ENCODE data around the gene DISC1. TPM values are rescaled to one million over a fixed set of nuclear protein-coding genes. Genes with fewer than 3 reads are reported as not detected.

DISC1 gene
- total RNA-seq, 2 donors from 2014 or later: 2.3 to 7.0 TPM

DNA sequence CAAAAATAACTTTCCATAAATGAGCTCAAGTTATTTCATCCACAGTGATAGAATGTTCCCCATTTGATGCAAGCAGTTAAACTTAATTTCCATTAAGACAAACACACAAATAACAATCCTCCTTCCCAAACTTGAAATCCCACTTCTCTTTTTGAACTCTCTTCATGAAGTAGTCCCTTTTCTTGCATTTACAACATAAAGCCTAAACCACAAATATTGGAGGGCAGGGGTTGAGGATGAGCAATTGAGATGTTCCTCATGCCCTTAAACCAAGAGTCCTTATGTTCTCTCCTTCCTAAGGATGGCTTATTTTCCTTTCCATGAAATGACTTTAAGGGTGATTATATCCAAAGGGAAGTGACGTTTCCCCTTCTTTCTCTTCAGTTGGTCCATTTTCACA lies 228.8 kb downstream of the DISC1 start:
- TF ChIP-seq POLR2A (IDR thresholded peaks at IDR 0.05): no peak
- TF ChIP-seq, protein P1, sequence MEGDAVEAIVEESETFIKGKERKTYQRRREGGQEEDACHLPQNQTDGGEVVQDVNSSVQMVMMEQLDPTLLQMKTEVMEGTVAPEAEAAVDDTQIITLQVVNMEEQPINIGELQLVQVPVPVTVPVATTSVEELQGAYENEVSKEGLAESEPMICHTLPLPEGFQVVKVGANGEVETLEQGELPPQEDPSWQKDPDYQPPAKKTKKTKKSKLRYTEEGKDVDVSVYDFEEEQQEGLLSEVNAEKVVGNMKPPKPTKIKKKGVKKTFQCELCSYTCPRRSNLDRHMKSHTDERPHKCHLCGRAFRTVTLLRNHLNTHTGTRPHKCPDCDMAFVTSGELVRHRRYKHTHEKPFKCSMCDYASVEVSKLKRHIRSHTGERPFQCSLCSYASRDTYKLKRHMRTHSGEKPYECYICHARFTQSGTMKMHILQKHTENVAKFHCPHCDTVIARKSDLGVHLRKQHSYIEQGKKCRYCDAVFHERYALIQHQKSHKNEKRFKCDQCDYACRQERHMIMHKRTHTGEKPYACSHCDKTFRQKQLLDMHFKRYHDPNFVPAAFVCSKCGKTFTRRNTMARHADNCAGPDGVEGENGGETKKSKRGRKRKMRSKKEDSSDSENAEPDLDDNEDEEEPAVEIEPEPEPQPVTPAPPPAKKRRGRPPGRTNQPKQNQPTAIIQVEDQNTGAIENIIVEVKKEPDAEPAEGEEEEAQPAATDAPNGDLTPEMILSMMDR (IDR thresholded peaks at IDR 0.05): no peak
- no peak overlapping the region for H3K4me3 ChIP-seq
- ATAC-seq: no peak
- H3K27me3 ChIP-seq: no peaks in the 10 kb centered on the region
- WGBS, 2 donors: 50 to 81% methylated on average over 1 of the region's 1 CpG
- DNase-seq: no peak
- peaks cover 14% of the 10 kb centered on the region for H3K4me1 ChIP-seq
- H3K36me3 ChIP-seq (replicated peaks in 1 of 2; ENCODE audit: insufficient read depth in 1 of 2, low read depth in 2 of 2): no peaks in the 10 kb centered on the region
- no peak overlapping the region for H3K27ac ChIP-seq
- H3K9me3 ChIP-seq: no peaks in the 10 kb centered on the region
- intact Hi-C loops (cut with DNase I): no loop called here

DNA sequence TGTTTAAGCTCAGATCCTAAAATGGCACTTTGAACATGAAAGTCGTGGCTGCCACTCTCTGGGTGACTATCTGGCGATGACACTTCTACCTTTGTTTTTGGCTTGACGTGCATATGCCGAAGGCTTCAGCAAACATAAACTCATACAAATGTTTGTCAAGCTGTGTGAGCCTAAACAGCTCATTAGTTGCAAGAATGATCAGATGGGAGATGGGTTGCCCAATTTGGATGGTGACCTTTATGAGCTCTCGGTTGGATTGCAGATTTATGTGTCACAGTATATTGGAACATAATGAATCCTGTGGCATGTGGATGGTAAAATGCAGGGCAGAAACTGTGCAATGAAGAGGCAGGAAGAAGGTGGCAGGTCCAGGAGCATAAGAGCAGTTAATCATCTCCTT lies 229.3 kb downstream of the DISC1 start:
- DNase-seq: no peak
- Histone ChIP-seq H3K36me3 (replicated peaks in 1 of 2; ENCODE audit: insufficient read depth in 1 of 2, low read depth in 2 of 2) (no peaks in the 10 kb centered on the region), H3K9me3 (no peaks in the 10 kb centered on the region), H3K4me1 (peaks cover 14% of the 10 kb centered on the region), H3K27ac (no peak overlapping the region), H3K27me3 (no peaks in the 10 kb centered on the region), H3K4me3 (no peak overlapping the region)
- WGBS, 2 donors: 91 to 99% methylated on average over 5 of the region's 5 CpGs
- ATAC-seq: no peak
- intact Hi-C loops (cut with DNase I): no loop called here
- no peak for TF ChIP-seq POLR2A (IDR thresholded peaks at IDR 0.05)
- TF ChIP-seq, protein P1 (IDR thresholded peaks at IDR 0.05): no peak

DNA sequence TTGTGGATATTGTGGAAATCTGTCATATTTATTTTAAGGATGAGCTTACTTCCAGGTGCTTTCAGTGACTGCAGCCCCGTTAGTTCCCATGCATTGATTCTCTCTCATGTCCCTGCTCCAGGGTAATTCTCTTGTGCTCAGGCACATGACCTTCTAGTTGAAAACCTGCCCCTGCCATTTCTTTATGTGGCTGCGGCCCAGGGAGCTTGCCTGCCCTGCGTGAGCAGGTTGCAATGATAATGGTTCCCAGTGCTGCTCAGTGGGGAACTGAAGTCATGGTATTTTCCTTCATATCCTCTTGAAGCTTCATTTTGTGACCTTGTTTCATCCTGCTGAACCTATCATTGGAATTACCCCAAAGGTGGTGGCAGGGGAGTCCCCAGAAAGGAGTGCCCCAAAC lies 229.8 kb downstream of the DISC1 start:
- H3K4me3 ChIP-seq: no peak overlapping the region
- TF ChIP-seq, protein P1 (IDR thresholded peaks at IDR 0.05): no peak
- no peak for TF ChIP-seq POLR2A (IDR thresholded peaks at IDR 0.05)
- 55 to 56% methylated on average over 3 of the region's 3 CpGs for WGBS, 2 donors
- intact Hi-C loops (cut with DNase I): no loop called here
- ATAC-seq (no peak), DNase-seq (no peak)
- peaks cover 14% of the 10 kb centered on the region for H3K4me1 ChIP-seq
- no peaks in the 10 kb centered on the region for H3K9me3 ChIP-seq
- no peaks in the 10 kb centered on the region for H3K36me3 ChIP-seq (replicated peaks in 1 of 2; ENCODE audit: insufficient read depth in 1 of 2, low read depth in 2 of 2)
- no peaks in the 10 kb centered on the region for H3K27me3 ChIP-seq
- H3K27ac ChIP-seq: no peak overlapping the region

DNA sequence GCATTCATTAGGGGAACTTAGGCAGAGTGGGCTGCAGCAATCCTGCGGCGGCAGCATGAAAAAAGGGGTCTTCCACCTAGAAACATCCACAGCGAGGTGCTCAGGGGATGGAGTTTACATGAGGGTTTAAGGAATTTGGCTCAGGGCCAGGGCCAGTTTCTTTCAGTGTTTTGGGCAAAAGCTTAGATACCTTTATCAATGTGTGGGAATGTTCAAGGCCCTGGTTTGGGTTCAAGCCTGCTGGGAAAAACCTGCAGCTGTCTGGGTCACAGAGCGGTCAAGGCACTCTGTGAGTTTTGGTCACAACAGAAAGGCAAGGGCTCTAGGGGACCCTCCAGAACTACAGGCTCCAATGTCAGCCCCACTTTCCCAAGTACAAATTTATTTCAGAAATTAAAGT lies 230.3 kb downstream of the DISC1 start:
- ATAC-seq (no peak), DNase-seq (peak in 3 of 4 donors; percentile 25 to 51 (median 27))
- intact Hi-C loops (cut with DNase I): no loop called here
- no peak for TF ChIP-seq POLR2A (IDR thresholded peaks at IDR 0.05)
- TF ChIP-seq, protein P1 (IDR thresholded peaks at IDR 0.05): no peak
- Histone ChIP-seq H3K4me1 (peaks cover 14% of the 10 kb centered on the region), H3K36me3 (replicated peaks in 1 of 2; ENCODE audit: insufficient read depth in 1 of 2, low read depth in 2 of 2) (no peaks in the 10 kb centered on the region), H3K27me3 (no peaks in the 10 kb centered on the region), H3K9me3 (no peaks in the 10 kb centered on the region), H3K4me3 (no peak overlapping the region), H3K27ac (no peak overlapping the region)
- 68 to 85% methylated on average over 4 of the region's 4 CpGs for WGBS, 2 donors

DNA sequence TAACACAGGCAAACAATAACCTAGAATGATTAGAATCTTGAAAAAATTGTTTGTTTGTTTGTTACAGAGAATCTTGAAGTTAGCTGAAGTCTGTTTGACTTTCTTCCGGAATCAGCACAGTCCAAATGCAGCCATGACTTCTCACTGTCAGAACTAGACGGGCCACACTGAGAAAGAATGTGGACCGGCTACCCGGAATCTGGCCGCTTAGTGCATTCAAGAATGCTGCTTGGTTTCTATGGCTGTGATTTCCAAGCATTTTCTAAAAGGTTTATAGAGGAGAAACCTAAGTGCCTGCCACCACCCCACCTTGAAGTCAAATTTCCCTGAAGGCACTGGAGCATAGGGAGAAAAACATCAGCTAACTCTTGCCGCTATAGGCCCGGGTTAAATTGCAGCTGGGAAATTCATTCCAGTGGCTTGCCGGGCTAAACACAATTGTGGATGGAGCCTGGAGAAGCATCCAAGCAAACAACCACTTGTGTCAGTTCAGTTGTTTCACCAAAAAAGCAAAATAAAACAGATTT lies 231.1 kb downstream of the DISC1 start:
- no peak for DNase-seq
- no peak for ATAC-seq
- 84 to 91% methylated on average over 8 of the region's 8 CpGs for WGBS, 2 donors

More for the DNA sequence above, 231.1 kb downstream of the DISC1 start:
- intact Hi-C loops (cut with DNase I): no loop called here
- H3K27ac ChIP-seq: no peak overlapping the region
- no peak overlapping the region for H3K4me3 ChIP-seq
- H3K9me3 ChIP-seq: no peaks in the 10 kb centered on the region
- H3K27me3 ChIP-seq: no peaks in the 10 kb centered on the region
- TF ChIP-seq, protein P1 (IDR thresholded peaks at IDR 0.05): no peak
- TF ChIP-seq POLR2A (IDR thresholded peaks at IDR 0.05): no peak
- H3K36me3 ChIP-seq (replicated peaks in 1 of 2; ENCODE audit: insufficient read depth in 1 of 2, low read depth in 2 of 2): no peaks in the 10 kb centered on the region
- peaks cover 14% of the 10 kb centered on the region for H3K4me1 ChIP-seq
